ENCODE measurements around the gene C2orf68.

C2orf68 gene

DNA sequence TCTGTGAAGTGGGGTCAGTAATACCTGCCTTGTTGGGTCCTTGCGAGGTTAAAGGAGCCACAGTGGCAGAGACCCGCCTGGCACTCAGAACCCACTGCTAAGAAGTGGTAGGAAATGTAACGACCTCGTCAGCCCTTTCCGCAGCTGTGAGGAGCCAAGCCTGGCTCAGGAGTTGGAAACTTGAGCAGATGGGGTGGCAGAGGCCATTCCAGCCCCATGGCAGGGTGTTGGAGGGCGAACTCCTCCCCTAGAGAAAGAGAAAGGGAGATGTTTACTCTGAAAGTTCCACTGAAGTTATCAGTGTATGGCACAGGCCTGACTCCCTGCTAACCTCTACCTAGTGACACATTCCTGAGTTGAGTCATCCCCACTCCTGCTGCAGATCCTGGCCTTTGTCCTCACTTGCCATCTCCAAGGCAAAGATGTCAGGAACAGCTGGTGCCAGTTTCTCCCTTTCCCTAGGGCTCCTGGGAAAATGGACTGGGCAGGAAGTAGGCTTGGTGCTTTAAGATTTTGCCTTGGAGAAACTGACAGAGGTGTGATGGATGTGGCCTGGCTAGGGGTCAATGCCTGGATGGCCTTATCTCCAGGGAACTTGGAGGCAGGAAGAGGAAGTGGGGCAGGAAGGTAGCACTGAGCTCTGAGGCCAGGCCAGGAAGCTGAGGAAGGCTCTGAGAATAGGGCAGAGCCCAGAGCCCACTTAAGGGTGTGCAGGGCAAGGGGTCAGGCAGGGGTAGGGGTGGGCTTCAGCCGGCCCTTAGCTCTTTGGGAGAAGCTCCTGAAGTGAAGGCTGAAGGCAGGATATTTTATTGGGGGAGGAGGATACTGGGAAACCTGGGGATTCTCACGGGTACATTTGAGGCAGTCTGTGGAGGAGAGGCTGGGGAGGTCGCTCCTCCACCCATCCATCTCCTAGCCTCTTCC is 26.7 kb downstream of the C2orf68 start:
- Mint-ChIP-seq H3K4me1 (ENCODE audit: low read depth) (peaks cover 49% of the 10 kb centered on the region), H3K9me3 (no peaks in the 10 kb centered on the region), H3K4me3 (peak overlapping the region; percentile 81), H3K27me3 (no peaks in the 10 kb centered on the region), H3K36me3 (ENCODE audit: low read depth) (peaks cover 21% of the 10 kb centered on the region), H3K27ac (peak overlapping the region; percentile 81)

DNA sequence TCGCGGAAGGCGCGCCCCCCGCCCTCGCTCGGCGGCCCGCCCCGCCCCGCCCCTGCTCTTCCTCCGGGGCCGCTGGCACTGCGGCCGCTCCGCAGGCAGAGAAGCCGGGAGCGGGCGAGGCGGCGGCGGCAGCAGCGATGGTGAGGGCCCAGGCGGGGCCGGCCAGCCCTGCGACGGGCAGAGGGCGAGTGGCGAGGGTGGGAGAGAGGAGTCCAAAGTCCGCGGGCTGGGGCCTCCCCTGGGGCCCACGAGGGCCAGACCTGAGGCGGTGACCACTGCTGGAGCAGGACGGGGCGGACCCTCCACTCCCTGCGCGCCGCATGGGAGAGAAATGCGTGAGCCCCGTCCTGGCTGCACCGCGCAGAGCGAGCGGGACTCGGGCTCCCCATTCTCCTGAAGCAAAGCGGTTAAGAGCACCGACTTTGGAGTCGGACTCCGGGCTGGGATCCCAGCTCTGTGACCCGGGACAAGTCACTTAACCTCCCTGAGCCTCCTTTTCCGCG is 27.5 kb downstream of the C2orf68 start, which contains the start of gene VAMP5:
Gene VAMP5, plus strand, starts transcription at position 78 of the 503 bp plus-strand sequence. Its CDS starts 60 bp downstream, at position 138.
- Mint-ChIP-seq H3K27me3 (no peaks in the 10 kb centered on the region), H3K9me3 (no peaks in the 10 kb centered on the region), H3K4me3 (peak within 1 kb of the TSS; percentile 81), H3K36me3 (ENCODE audit: low read depth) (peaks cover 21% of the 10 kb centered on the region), H3K27ac (peak within 1 kb of the TSS; percentile 83), H3K4me1 (ENCODE audit: low read depth) (peaks cover 54% of the 10 kb centered on the region)

DNA sequence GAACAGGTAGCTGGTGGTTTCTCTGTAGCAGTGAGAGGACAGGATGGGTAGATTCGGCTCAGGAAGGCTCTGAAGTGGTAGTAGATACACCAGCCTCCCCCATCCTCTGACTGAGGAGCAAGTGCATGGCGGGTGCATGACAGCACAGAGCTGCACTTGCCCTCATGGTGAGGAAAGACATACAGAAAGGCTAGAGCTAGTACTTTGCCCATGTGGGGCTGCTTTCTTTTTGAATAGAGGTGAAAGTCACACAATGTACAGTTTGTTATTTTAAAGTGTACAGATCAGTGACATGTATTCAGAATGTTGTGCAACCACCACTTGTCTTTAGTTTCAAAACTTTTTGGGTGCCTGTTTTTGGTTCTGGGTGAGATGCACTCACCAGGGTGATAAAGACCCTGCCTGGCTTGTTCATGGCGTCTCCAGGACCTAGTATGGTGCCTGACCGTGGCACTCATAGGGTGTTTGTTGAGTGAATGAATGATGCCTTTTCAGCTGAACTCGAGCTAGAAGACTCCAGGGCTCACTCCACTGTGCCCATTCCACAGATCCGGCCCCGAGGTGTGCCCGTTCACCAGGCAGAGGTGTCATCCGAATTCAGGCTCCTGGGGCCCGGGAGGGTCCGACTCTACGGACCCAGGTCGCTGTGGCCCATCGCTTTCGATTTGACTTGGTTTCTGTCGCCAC is 28.1 kb downstream of the C2orf68 start:
- no peaks in the 10 kb centered on the region for H3K9me3 Mint-ChIP-seq
- H3K4me3 Mint-ChIP-seq = peak overlapping the region; percentile 81
- peaks cover 21% of the 10 kb centered on the region for H3K36me3 Mint-ChIP-seq (ENCODE audit: low read depth)
- H3K4me1 Mint-ChIP-seq (ENCODE audit: low read depth) = peaks cover 60% of the 10 kb centered on the region
- H3K27me3 Mint-ChIP-seq = no peaks in the 10 kb centered on the region
- peak overlapping the region; percentile 83 for H3K27ac Mint-ChIP-seq

DNA sequence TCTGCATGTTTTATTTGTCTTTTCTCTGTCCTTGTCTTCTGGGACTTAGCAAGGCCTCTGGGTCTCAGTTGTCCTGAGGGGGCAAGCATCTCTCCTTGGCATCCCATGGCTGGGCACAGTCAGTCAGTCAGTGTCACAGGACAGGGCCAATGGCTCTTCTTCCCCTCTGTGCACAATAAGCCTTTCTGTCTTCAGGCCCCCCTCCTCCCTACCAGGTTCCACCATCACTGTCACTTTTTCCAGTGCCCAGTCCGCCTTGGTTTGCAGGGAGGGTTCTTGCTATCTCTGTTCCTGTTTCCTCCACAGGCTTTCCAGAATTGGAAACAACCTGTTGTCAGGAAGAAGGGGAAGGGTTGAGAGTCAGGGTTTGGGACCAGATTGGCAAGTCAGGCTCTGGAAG is 29.4 kb downstream of the C2orf68 start:
- Mint-ChIP-seq H3K4me1 (ENCODE audit: low read depth) (peaks cover 66% of the 10 kb centered on the region), H3K27me3 (no peaks in the 10 kb centered on the region), H3K36me3 (ENCODE audit: low read depth) (peaks cover 21% of the 10 kb centered on the region), H3K4me3 (no peak overlapping the region), H3K9me3 (no peaks in the 10 kb centered on the region), H3K27ac (no peak overlapping the region)

- Mint-ChIP-seq H3K4me1 (ENCODE audit: low read depth) (peaks cover 58% of the 10 kb centered on the region), H3K9me3 (no peaks in the 10 kb centered on the region), H3K4me3 (no peak overlapping the region), H3K27me3 (no peaks in the 10 kb centered on the region), H3K36me3 (ENCODE audit: low read depth) (peaks cover 21% of the 10 kb centered on the region), H3K27ac (peak overlapping the region; percentile 40)
Measured at GRCh38 chr2:85580206-85580605, 31.7 kb downstream of the C2orf68 start.

- H3K27me3 Mint-ChIP-seq = no peaks in the 10 kb centered on the region
- H3K4me1 Mint-ChIP-seq (ENCODE audit: low read depth) = peaks cover 51% of the 10 kb centered on the region
- H3K27ac Mint-ChIP-seq = peak overlapping the region; percentile 86
- peak overlapping the region; percentile 97 for H3K4me3 Mint-ChIP-seq
- peaks cover 21% of the 10 kb centered on the region for H3K36me3 Mint-ChIP-seq (ENCODE audit: low read depth)
- no peaks in the 10 kb centered on the region for H3K9me3 Mint-ChIP-seq
Measured at GRCh38 chr2:85579266-85579935, 32.5 kb downstream of the C2orf68 start.

- Mint-ChIP-seq H3K4me3 (peak overlapping the region; percentile 97), H3K9me3 (no peaks in the 10 kb centered on the region), H3K4me1 (ENCODE audit: low read depth) (peaks cover 44% of the 10 kb centered on the region), H3K27me3 (no peaks in the 10 kb centered on the region), H3K36me3 (ENCODE audit: low read depth) (peaks cover 21% of the 10 kb centered on the region), H3K27ac (peak overlapping the region; percentile 86)
Measured at GRCh38 chr2:85578243-85579180, 33.4 kb downstream of the C2orf68 start.

- Mint-ChIP-seq H3K9me3 (no peaks in the 10 kb centered on the region), H3K4me1 (ENCODE audit: low read depth) (peaks cover 40% of the 10 kb centered on the region), H3K27ac (peak within 1 kb of the TSS; percentile 86), H3K4me3 (peak within 1 kb of the TSS; percentile 97), H3K27me3 (no peaks in the 10 kb centered on the region), H3K36me3 (ENCODE audit: low read depth) (peaks cover 16% of the 10 kb centered on the region)
Measured at GRCh38 chr2:85577386-85578242, 34.3 kb downstream of the C2orf68 start, which contains the start of gene VAMP8. TSS of gene VAMP8 (plus strand) at chr2:85577586. CDS start at chr2:85577647, 61 bp downstream.

GRCh38 chr2:85577063-85577385 is 34.8 kb downstream of the C2orf68 start:
- H3K4me3 Mint-ChIP-seq = peak overlapping the region; percentile 97
- no peaks in the 10 kb centered on the region for H3K9me3 Mint-ChIP-seq
- peaks cover 36% of the 10 kb centered on the region for H3K4me1 Mint-ChIP-seq (ENCODE audit: low read depth)
- H3K36me3 Mint-ChIP-seq (ENCODE audit: low read depth) = peaks cover 11% of the 10 kb centered on the region
- H3K27ac Mint-ChIP-seq = peak overlapping the region; percentile 86
- no peaks in the 10 kb centered on the region for H3K27me3 Mint-ChIP-seq

DNA sequence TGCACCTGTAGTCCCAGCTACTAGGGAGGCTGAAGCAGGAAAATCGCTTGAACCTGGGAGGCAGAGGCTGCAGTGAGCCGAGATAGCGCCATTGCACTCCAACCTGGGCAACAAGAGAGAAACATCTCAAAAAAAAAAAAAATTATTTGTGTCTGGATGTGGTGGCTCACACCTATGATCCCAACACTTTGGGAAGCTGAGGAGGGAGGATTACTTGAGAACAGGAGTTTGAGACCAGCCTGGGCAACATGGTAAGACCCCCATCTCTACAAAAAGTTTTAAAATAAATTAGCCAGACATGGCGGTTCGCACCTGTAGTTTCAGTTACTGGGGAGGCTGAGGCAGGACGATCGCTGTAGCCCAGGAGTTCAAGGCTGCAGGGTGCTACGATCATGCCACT is 36.1 kb downstream of the C2orf68 start:
- Mint-ChIP-seq H3K27me3 (no peaks in the 10 kb centered on the region), H3K4me1 (ENCODE audit: low read depth) (peaks cover 30% of the 10 kb centered on the region), H3K36me3 (ENCODE audit: low read depth) (peaks cover 3% of the 10 kb centered on the region), H3K9me3 (no peaks in the 10 kb centered on the region), H3K4me3 (no peak overlapping the region), H3K27ac (no peak overlapping the region)

GRCh38 chr2:85566265-85566664 is 45.6 kb downstream of the C2orf68 start:
- Mint-ChIP-seq H3K9me3 (no peaks in the 10 kb centered on the region), H3K27me3 (no peaks in the 10 kb centered on the region), H3K4me3 (no peak overlapping the region), H3K27ac (no peak overlapping the region), H3K4me1 (ENCODE audit: low read depth) (peaks cover 16% of the 10 kb centered on the region), H3K36me3 (ENCODE audit: low read depth) (no peaks in the 10 kb centered on the region)

DNA sequence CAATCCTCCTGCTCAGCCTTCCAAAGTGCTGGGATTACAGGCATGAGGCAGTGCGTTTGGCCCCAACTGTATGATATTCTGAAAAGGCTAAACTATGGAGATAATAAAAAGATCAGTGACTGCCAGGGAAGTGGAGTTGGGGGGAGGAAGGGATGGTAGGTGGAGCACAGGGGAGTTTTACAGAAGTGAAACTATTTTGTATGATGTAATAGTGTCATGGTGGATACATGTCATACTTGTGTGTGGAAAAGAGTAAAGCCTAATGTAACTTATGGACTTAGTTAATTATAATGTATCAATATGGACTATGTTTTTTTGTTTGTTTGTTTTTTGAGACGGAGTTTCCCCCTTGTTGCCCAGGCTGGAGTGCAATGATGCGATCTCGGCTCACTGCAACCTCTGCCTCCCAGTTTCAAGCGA is 47.7 kb downstream of the C2orf68 start:
- H3K27me3 Mint-ChIP-seq = no peaks in the 10 kb centered on the region
- peak overlapping the region; percentile 41 for H3K27ac Mint-ChIP-seq
- no peak overlapping the region for H3K4me3 Mint-ChIP-seq
- H3K4me1 Mint-ChIP-seq (ENCODE audit: low read depth) = peaks cover 34% of the 10 kb centered on the region
- H3K9me3 Mint-ChIP-seq = no peaks in the 10 kb centered on the region
- no peaks in the 10 kb centered on the region for H3K36me3 Mint-ChIP-seq (ENCODE audit: low read depth)

Measured in stimulated activated naive CD8-positive, alpha-beta T cell treated with anti-CD3 and anti-CD28 coated beads, Interleukin-15, Interleukin-2, amounts not matched to agents 100 ng/mL and 50 ng/mL, for 24 hours (primary cell).